ENCODE data around the gene FOXP2. TPM values are rescaled to one million over a fixed set of nuclear protein-coding genes. Genes with fewer than 3 reads are reported as not detected.
"Not testable (repeated sequence)": the region's sequence is repeated elsewhere in the genome, so short reads cannot be mapped to it uniquely, and the experiment has no call there.

The FOXP2 gene
- total and polyA plus RNA-seq, 10 of the 15 experiments (the other 5 are each of a cell fraction or from before 2014, with no cell fraction given) = 0.99 to 2.5 (median 1.8) TPM

GRCh38 chr7:114510824-114511223 is 96.2 kb downstream of the FOXP2 start:
- ATAC-seq; H4K20me1 ChIP-seq (ENCODE audit: control insufficient read depth, insufficient read depth); H3K27me3 ChIP-seq (replicated peaks in 1 of 2; ENCODE audit: control insufficient read depth in 2 of 2, insufficient read depth in 2 of 2, low read length in 1 of 2); H3K4me3 ChIP-seq; H3K9me3 ChIP-seq (replicated peaks; ENCODE audit: control insufficient read depth, insufficient read depth, low read length); H3K9ac ChIP-seq (ENCODE audit: control insufficient read depth, insufficient read depth, low read length); SMC1A ChIA-PET (ENCODE audit: uncharacterized antibody, unreplicated experiment); RAD21 ChIA-PET (ENCODE audit: unreplicated experiment); BruUV-seq (replicated peaks); H3K27ac ChIP-seq (ENCODE audit: control insufficient read depth, insufficient read depth); FAIRE-seq; DNase-seq (ENCODE audit: low read depth, low spot score); H3K79me2 ChIP-seq (ENCODE audit: control insufficient read depth, insufficient read depth, low read length); in situ Hi-C loops (cut with MboI); intact Hi-C loops (cut with micrococcal nuclease; ENCODE audit: unreplicated experiment); H3K36me3 ChIP-seq (ENCODE audit: control insufficient read depth in 2 of 2, insufficient read depth in 2 of 2, low read length in 1 of 2); CTCF ChIA-PET; H3K4me2 ChIP-seq (ENCODE audit: control insufficient read depth, insufficient read depth); H3K4me1 ChIP-seq (ENCODE audit: control insufficient read depth, insufficient read depth, low read length); H2AFZ ChIP-seq (ENCODE audit: control insufficient read depth, low read depth, low read length); POLR2A ChIA-PET: not testable (repeated sequence)
- WGBS (ENCODE audit: insufficient coverage, insufficient replicate concordance, low lambda C conversion rate, missing lambda C conversion rate) = 82% methylated on average over 1 of the region's 1 CpG

- H3K4me3 ChIP-seq = no peak overlapping the region
- no peaks in the 10 kb centered on the region for H3K9me3 ChIP-seq (replicated peaks; ENCODE audit: control insufficient read depth, insufficient read depth, low read length)
- no TSS peak for BruUV-seq (replicated peaks)
- ATAC-seq (no peak), FAIRE-seq (no peak), DNase-seq (ENCODE audit: low read depth, low spot score) (no peak)
- no peaks in the 10 kb centered on the region for H3K79me2 ChIP-seq (ENCODE audit: control insufficient read depth, insufficient read depth, low read length)
- intact Hi-C loops (cut with micrococcal nuclease; ENCODE audit: unreplicated experiment) (no loop called here), in situ Hi-C loops (cut with MboI) (no loop called here)
- no peaks in the 10 kb centered on the region for H3K36me3 ChIP-seq (ENCODE audit: control insufficient read depth in 2 of 2, insufficient read depth in 2 of 2, low read length in 1 of 2)
- ChIA-PET RAD21 (ENCODE audit: unreplicated experiment) (no interaction called here), CTCF (no interaction called here), POLR2A (no interaction called here), SMC1A (ENCODE audit: uncharacterized antibody, unreplicated experiment) (no interaction called here)
- no peaks in the 10 kb centered on the region for H3K27me3 ChIP-seq (replicated peaks in 1 of 2; ENCODE audit: control insufficient read depth in 2 of 2, insufficient read depth in 2 of 2, low read length in 1 of 2)
- H3K9ac ChIP-seq (ENCODE audit: control insufficient read depth, insufficient read depth, low read length) = no peak overlapping the region
- H3K27ac ChIP-seq (ENCODE audit: control insufficient read depth, insufficient read depth) = no peak overlapping the region
- 0% methylated on average over 1 of the region's 1 CpG for WGBS (ENCODE audit: insufficient coverage, insufficient replicate concordance, low lambda C conversion rate, missing lambda C conversion rate)
- H2AFZ ChIP-seq (ENCODE audit: control insufficient read depth, low read depth, low read length) = no peak overlapping the region
- H4K20me1 ChIP-seq (ENCODE audit: control insufficient read depth, insufficient read depth) = no peaks in the 10 kb centered on the region
- no peak overlapping the region for H3K4me2 ChIP-seq (ENCODE audit: control insufficient read depth, insufficient read depth)
- no peaks in the 10 kb centered on the region for H3K4me1 ChIP-seq (ENCODE audit: control insufficient read depth, insufficient read depth, low read length)
- TF ChIP-seq PAX5 (IDR thresholded peaks at IDR 0.05; ENCODE audit: borderline replicate concordance, low read depth, low read length) = no peak
- no peak for TF ChIP-seq SRF (IDR thresholded peaks at IDR 0.05; ENCODE audit: low read depth in 2 of 2, low read length in 2 of 2)
- TF ChIP-seq, protein P1, sequence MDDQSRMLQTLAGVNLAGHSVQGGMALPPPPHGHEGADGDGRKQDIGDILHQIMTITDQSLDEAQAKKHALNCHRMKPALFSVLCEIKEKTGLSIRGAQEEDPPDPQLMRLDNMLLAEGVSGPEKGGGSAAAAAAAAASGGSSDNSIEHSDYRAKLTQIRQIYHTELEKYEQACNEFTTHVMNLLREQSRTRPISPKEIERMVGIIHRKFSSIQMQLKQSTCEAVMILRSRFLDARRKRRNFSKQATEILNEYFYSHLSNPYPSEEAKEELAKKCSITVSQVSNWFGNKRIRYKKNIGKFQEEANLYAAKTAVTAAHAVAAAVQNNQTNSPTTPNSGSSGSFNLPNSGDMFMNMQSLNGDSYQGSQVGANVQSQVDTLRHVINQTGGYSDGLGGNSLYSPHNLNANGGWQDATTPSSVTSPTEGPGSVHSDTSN (IDR thresholded peaks at IDR 0.05; ENCODE audit: insufficient replicate concordance, low read depth, low read length) = no peak
- TF ChIP-seq ELK1 (IDR thresholded peaks at IDR 0.05; ENCODE audit: low read depth, low read length) = no peak
- TF ChIP-seq SIX5 (IDR thresholded peaks at IDR 0.05; ENCODE audit: low read depth, low read length, severe bottlenecking) = no peak
- TF ChIP-seq HCFC1 (IDR thresholded peaks at IDR 0.05; ENCODE audit: low read length) = no peak
- TF ChIP-seq, protein P2, sequence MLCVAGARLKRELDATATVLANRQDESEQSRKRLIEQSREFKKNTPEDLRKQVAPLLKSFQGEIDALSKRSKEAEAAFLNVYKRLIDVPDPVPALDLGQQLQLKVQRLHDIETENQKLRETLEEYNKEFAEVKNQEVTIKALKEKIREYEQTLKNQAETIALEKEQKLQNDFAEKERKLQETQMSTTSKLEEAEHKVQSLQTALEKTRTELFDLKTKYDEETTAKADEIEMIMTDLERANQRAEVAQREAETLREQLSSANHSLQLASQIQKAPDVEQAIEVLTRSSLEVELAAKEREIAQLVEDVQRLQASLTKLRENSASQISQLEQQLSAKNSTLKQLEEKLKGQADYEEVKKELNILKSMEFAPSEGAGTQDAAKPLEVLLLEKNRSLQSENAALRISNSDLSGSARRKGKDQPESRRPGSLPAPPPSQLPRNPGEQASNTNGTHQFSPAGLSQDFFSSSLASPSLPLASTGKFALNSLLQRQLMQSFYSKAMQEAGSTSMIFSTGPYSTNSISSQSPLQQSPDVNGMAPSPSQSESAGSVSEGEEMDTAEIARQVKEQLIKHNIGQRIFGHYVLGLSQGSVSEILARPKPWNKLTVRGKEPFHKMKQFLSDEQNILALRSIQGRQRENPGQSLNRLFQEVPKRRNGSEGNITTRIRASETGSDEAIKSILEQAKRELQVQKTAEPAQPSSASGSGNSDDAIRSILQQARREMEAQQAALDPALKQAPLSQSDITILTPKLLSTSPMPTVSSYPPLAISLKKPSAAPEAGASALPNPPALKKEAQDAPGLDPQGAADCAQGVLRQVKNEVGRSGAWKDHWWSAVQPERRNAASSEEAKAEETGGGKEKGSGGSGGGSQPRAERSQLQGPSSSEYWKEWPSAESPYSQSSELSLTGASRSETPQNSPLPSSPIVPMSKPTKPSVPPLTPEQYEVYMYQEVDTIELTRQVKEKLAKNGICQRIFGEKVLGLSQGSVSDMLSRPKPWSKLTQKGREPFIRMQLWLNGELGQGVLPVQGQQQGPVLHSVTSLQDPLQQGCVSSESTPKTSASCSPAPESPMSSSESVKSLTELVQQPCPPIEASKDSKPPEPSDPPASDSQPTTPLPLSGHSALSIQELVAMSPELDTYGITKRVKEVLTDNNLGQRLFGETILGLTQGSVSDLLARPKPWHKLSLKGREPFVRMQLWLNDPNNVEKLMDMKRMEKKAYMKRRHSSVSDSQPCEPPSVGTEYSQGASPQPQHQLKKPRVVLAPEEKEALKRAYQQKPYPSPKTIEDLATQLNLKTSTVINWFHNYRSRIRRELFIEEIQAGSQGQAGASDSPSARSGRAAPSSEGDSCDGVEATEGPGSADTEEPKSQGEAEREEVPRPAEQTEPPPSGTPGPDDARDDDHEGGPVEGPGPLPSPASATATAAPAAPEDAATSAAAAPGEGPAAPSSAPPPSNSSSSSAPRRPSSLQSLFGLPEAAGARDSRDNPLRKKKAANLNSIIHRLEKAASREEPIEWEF (IDR thresholded peaks at IDR 0.05; ENCODE audit: insufficient replicate concordance, low read depth, low read length) = no peak
- no peak for TF ChIP-seq IKZF1 (conservative IDR thresholded peaks at IDR 0.05)
- no peak for TF ChIP-seq ASH2L (IDR thresholded peaks at IDR 0.05; ENCODE audit: borderline replicate concordance, low read depth)
- no peak for TF ChIP-seq SPI1 (IDR thresholded peaks at IDR 0.05; ENCODE audit: borderline replicate concordance, insufficient read depth, low read depth, low read length)
Observed at GRCh38 chr7:114519240-114519639, 104.6 kb downstream of the FOXP2 start.

Measured in GM12878 (cell line).